NCI-H1436 treated with DMSO at 0.1 percent for 48 hours (cell line): ENCODE data around the gene RPN1.
"Not testable (repeated sequence)": the region's sequence is repeated elsewhere in the genome, so short reads cannot be mapped to it uniquely, and the experiment has no call there.

Source experiments
- DNase-seq: peaks from one replicate; lab custom pipeline; 2025; lab: John Stamatoyannopoulos, UW

Gene RPN1

DNA sequence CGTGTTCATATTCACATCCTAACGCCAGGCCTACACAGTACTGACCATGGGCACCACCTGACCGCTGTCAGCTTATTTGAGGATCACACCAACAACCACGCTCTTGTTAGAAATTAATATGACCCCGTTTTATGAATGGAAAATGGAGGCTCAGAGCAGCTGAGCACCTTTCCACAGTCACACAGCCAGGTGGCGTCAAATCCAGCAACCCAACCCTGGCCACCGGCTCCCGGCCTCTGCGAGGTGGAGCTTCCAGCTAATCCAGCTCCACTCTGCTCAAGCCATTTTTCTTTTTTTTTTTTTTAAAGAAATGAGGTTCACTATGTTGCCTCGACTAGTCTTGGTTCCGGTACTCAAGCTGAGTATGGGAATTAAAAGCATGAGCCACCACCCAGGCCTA, 41.3 kb downstream of the RPN1 start:
- DNase-seq: no peak

GRCh38 chr3:128607710-128608048, 42.9 kb downstream of the RPN1 start:
- no peak for DNase-seq

DNA sequence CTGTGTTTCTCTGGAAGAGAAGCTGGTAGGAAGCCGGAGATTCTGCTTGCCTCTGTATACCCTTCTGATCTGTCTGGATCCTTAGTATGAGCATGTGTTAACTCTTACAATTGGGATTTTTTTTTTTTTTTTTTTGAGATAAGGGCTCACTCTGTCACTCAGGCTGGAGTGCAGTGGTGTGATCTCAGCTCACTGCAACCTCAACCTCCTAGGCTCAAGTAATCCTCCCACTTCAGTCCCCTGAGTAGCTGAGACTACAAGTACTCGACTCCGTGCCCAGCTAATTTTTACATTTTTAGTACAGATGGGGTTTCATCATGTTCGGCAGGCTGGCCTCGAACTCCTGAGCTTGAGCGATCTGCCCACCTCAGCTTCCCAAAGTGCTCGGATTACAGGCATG, 44.5 kb downstream of the RPN1 start:
- DNase-seq: no peak

DNA sequence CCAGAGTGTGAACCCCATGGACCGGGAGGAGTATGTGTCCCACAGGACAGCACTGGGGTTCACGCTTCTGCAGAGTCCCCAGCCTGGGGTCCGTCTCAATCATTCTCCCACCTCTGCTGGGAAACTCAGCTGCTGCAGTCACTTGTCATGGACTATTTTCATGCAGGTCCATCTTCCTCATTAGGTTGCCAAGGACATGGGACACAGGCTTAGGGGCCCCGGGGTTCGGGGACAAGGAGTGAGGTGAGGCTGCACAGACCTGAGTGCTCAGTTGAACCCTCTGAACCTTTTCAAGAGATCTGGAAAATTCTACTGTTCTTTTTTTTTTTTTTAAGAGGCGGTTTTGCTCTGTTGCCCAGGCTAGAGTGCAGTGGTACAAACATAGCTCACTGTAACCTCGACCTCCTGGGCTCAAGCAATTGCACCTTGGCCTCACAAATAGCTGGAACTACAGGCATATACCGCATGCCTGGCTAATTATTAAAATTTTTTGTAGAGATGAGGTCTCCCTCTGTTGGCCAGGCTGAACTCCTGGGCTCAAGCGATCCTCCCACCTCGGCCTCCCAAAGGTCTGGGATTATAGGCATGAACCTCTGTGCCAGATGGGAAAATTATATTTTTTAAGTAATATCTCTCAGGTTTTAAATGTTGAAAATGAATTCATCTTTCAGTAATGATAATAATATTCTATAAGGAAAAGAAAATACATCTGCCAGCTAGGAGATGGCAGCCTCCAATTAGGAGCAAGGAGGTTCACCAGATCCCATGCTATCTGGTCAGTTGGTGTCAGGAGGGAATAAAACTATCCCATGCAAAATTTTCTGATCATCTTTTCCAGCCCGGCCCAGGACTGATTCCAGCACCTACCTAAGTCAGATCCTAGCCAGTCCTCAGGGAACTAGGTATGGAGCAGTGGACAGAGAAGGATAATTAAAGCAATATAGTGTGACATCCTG, 45.2 kb downstream of the RPN1 start:
- no peak for DNase-seq

DNA sequence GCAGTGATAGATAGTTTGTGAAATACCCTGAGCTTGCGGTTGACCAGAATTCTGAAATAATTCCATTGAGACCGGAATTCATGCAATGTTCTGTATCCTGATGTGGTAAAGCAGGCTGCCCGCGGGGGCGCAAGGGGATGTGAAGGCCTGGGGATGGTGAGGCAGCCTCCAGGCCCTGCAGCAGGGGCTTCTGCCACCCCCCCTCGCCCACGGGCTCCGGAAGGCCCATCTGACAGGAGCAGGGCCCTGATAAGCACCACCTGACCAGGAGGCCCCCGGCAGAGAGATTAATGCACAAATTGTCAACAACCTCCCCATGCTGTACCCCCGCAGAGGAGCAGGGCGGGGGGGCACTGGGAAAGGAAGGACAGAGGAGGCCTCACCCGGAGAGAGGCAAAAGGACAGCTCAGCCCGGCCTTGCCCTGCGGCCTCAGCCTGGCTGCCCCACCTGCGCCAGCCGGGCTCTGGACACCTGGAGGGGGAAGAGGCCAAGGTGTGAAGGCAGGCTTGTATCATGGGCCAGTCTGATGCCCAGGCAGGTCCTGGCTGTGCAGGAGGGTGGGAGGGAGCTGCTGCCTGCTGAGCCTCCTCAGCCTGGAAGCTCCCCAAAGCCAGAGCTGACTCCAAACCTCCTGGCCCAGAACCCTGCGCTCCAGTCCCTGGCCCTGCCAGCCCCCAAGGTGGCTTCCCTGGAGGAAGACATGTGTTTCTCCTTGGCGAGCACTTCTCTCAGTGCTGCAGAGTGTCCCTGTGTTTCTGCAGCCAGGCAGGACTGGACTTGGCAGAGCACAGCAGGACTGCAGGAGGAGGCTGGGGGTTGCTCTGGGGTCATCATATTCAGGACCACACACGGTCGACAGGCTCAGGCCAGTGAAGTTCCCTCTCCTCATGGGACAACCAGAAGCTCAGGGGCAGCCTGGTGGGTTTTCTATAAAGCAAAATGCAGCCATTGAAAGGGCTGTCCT, 46.5 kb downstream of the RPN1 start:
- DNase-seq: no peak

GRCh38 chr3:128603313-128603712, 47.3 kb downstream of the RPN1 start:
- DNase-seq: no peak

GRCh38 chr3:128598884-128599664, 51.5 kb downstream of the RPN1 start:
- DNase-seq: no peak

DNA sequence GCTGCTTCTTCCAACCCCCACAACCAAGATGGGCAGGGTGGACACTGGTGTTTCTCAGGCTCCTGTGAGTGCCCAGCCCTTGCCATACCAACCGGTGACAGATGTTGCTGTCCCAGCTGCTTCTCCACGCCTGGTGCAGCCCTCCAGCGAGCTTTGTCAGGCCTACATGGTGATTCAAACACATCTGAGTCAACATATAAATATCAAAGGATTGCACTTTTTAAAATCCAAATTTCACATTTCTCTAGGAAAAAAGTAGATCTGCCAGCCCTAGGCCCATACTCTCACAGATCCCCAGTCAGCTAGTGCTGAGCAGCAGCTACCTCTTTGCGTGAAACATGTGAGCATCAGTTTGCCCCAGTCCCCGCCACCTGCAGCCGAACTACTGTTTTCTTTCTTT, 52.7 kb downstream of the RPN1 start:
- no peak for DNase-seq

- DNase-seq: no peak
Measured at GRCh38 chr3:128592864-128593263, 57.8 kb downstream of the RPN1 start.

DNA sequence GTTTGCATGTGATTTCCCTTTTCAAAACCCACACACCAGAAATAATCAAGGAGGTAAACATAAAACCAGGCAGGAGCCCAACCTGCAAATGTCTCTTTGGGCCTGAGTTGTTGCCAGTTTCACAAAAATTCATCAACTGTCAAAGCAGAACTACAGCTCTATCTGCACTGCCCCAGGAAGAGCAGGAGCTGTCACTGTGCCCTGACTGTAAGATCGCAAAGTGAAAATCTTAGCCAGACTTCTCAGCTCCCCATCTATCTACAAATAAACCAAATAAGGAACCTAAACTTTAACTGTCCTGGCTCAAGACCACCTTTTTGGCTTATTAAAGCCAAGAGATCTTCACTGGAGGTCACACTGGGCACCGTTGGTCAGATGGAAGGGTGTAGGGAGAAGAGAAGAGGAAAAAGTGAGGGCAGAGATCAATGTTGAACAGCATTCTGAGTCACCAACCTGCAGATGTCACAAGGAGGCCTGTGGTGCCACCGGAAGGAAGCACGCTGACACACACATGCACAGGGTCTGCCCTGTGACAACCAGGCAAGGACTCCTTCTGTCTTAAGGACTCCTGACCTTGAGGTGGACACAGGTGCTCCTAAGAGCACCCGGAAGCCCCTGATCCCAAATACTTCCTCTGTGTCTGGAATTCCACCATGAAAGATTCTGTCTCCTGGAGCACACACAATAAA, 58.7 kb downstream of the RPN1 start:
- no peak for DNase-seq

DNA sequence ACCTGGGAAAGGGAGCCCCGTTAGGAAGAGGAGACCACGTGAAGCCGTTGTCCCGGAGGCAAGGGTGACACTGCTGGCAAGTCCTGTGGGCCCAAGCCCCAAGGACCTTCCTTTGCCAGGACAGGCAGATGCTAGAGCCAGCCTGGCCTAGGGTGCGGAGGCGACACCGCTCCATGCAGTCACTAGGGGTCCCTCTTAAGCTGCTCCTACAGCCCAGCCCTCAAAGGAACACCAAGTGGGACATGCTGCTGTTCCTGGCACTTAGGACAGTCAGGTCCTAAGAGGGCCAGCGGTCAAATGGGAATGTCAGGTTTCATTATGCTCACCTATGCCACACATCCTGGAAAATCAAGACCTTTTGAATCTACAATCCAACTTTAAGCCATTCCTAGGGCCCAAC, 59.7 kb downstream of the RPN1 start:
- DNase-seq: no peak

GRCh38 chr3:128589985-128590384, 60.6 kb downstream of the RPN1 start:
- DNase-seq: not testable (repeated sequence)

GRCh38 chr3:128588147-128588546, 62.5 kb downstream of the RPN1 start:
- no peak for DNase-seq

DNA sequence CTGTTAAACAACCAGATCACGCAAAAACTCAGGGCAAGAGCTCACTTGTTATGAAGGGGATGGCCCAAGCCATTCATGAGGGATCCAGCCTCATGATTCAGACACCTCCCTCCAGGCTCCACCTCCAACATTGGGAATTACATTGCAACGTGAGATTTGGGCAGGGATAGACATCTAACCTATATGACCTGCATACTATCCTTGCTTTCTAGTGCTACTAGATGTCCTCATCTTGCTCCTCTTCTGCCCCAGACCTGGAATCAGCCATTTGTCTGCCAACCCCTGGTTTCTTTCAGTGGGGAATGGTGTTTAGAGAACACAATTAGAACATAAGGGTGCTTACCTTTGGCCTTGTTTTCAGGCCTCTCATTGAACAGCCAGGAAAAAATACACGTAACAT, 63.2 kb downstream of the RPN1 start:
- DNase-seq: no peak

DNA sequence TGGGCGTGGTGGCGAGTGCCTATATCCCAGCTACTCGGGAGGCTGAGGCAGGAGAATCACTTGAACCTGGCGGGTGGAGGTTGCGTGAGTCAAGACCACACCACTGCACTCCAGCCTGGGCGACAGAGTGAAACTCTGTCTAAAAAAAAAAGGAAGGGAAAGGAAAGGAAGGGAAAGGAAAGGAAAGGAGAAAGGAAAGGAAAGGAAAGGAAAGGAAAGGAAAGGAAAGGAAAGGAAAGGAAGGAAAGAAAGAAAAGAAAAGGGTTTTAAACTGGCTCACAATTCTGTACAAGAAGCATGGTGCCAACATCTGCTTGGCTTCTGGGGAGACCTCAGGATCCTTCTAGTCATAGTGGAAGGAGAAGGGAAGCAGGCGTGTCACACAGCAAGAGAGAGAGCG, 63.7 kb downstream of the RPN1 start:
- DNase-seq: not testable (repeated sequence)

DNA sequence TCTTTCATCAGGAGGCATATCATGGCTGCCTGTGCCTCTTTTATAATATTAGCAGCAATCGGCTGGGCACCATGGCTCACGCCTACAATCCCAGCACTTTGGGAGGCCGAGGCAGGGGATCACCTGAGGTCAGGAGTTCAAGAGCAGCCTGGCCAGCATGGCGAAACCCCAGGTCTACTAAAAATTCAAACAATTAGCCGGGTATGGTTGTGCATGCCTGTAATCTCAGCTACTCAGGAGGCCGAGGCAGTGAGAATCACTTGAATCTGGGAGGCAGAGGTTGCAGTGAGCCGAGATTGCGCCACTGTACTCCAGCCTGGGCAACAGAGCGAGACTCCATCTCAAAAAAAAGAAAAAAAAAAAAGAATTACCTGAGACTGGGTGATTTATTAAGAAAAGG, 64.2 kb downstream of the RPN1 start:
- not testable (repeated sequence) for DNase-seq

DNA sequence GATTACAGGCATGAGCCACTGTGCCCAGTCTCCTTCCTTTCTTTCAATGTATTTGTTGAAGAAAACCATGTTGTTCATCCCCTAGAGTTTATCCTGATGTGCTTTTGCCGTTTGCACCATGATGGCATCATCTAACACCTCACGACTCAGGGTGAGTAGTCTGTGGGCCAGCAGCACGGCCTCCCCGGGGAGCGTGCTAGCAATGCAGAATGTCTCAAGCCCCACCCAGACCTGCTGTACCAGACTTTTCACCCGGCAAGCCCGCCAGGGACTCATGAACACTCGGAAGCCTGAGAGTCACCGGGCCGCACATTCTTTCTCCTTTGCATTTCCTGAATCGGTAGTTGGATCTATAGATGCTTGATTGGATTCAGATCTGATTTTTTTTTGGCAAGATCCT, 64.6 kb downstream of the RPN1 start:
- DNase-seq: no peak

DNA sequence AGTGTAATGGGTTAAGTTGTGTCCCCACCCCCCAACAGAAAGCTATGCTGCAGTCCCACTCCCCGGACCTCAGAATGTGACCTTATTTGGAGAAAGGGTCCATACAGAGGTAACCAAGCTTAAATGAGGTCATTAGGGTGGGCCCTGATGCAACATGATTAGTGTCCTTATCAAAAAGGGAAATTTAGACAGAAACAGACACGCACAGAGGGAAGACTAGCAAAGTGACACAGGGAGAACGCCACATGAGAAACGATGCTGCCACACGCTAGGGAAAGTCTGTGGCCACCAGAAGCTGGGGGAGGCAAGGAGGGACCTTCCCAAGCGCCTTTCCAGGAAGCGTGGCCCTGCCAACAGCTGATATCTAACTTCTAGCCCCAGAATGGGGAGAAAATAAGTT, 65.4 kb downstream of the RPN1 start:
- no peak for DNase-seq

GRCh38 chr3:128584412-128585020, 66.1 kb downstream of the RPN1 start:
- peak; percentile 30 for DNase-seq

GRCh38 chr3:128581566-128581965, 69.1 kb downstream of the RPN1 start:
- DNase-seq: no peak

DNA sequence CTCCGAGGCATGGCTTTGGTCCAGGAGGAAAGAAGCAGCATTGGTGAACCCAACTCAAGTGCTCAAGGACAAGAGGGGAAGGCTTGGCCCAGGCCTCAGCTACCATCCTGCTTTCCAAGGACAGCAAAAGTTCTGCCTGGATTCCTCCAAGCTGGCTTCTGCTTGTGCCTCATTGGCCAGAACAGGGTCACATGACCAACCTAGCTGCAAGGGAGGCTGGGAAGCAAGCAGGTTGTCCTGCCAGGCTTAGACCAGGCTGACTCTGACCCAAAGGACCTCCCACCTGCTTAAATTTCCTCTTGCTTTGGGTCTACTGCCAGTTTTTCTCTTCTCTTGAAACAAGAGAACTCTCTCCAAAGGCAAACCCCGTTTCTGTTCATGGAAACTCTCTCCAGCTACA, 70.7 kb downstream of the RPN1 start:
- DNase-seq: no peak
